CD4-positive, alpha-beta T cell treated with Interleukin-17A for 1 hour (primary cell): ENCODE results near the gene CLSTN2.

Experiments
- DNase-seq: peaks from one replicate; pipeline ENCODE4 v3.0.0-alpha.2; 2020

CLSTN2 gene

GRCh38 chr3:140296796-140297352 is 361.9 kb downstream of the CLSTN2 start:
- no peak for DNase-seq

DNA sequence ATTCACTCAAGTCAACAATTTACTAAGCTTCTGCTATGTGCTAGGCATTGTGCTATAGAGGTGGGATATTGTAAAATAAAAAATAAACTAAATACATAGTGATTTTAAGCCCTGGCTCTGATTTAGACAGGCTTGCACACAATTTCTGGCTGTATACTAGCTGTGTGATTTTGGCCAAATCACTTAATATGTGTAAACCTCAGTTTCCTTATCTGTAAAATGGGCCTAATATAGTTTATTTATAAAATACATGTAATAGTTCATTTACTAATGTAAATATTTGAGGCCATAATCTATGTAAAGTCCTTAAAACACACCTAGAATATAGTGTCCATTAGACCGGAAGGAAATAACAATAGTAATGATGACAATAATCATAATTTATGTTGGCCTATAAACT is 363.1 kb downstream of the CLSTN2 start:
- DNase-seq: no peak

GRCh38 chr3:140298569-140299070 is 363.6 kb downstream of the CLSTN2 start:
- no peak for DNase-seq

- no peak for DNase-seq
Observed at GRCh38 chr3:140303875-140304274, 368.9 kb downstream of the CLSTN2 start.

DNA sequence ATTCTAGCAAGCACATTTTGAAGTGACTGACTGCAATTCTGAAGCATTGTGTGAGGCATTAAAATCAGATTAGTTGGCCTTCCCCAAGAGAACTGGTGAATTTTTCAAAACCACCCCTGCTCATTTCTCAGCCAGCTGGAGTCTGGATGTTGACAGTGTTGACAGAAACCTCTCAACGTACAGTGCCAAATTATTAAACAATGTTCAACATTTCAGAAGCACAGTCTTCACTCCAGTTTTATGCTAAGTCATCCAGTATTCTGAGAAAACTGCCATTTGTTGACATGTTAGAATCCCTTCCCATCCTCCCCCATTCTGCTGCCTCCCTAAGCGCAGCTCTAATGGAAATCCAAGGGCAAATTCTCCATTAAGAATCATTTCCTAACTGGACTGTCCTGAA is 373.6 kb downstream of the CLSTN2 start:
- DNase-seq: no peak

- no peak for DNase-seq
Observed at GRCh38 chr3:140311428-140311827, 376.4 kb downstream of the CLSTN2 start.

- DNase-seq: no peak
Observed at GRCh38 chr3:140315955-140316354, 381.0 kb downstream of the CLSTN2 start.

DNA sequence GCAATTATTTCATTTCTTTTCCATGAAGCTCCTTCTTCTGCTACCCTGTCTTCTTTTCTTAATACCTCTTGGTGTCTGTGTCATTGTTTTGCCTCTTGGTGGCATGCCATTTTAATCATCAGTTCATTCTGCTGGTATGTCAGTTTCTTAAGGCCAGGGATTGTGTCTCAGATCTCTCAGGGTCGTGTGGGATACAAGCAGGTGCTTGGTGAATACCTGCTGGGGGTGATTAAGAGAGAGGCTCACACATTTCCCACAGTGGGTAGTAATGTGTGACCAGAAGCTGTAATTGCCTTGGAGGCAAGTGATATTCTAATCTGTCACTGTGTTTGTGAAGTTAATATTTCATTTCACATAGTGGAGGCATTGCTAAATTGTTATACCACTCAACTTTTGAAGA is 381.5 kb downstream of the CLSTN2 start:
- DNase-seq: no peak

- DNase-seq: no peak
Observed at GRCh38 chr3:140316868-140317400, 381.9 kb downstream of the CLSTN2 start.

GRCh38 chr3:140319739-140320138 is 384.8 kb downstream of the CLSTN2 start:
- no peak for DNase-seq

DNA sequence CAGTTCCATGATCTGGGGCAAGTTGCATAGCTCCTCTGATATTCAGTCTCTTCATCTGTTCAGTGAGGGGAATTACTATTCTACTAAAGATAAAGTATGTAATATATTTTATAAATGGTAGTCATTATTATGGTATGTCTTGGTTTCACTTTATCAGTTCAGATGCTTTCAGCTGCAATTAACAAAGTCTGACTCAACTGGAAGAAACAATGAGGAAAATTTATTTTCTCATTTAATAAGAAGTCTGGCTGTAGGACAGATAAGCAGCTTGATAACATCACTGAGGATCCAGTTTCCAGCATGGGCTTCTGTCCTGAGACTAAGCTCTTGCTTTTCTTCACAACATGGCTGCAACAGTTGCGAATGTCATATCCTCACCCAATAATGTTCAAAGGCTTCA is 388.6 kb downstream of the CLSTN2 start:
- no peak for DNase-seq

- DNase-seq: no peak
Observed at GRCh38 chr3:140332131-140332530, 397.1 kb downstream of the CLSTN2 start.

DNA sequence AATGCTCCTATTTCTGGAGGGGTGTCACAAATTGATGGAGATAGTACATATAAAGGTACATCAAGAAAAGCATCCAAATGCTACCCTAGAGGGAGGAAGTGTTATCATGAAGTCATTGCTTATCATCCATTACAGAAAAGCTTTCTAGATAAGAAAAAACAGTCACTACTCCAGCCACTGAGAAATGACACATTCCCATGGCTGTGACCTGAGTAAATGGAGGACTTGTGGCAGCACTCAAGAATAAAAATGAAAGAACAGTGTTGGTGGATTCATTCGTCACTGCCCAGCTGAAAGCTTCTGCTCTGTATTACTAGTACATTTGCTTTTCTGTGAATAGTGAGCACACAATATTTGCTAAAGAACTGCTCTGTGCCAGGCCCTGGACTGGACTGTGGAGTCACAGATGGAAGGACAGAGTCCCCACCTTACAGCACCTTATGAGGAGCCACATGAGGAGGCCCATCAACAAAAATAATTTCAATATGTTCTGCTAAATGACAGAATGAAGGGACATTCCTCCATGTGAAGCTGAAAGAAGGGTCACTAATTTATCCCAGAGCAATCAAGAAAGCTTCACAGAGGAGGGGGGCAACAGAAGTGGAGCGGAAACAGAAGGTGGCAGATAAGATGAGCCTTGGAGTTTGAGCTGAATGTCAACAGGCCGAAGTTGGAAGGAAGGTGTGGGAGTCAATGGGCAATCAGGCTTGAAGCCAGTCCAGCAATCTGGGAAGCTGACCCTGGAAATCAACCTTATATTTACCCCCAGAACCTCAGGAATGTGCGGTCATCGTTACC is 399.3 kb downstream of the CLSTN2 start:
- no peak for DNase-seq

DNA sequence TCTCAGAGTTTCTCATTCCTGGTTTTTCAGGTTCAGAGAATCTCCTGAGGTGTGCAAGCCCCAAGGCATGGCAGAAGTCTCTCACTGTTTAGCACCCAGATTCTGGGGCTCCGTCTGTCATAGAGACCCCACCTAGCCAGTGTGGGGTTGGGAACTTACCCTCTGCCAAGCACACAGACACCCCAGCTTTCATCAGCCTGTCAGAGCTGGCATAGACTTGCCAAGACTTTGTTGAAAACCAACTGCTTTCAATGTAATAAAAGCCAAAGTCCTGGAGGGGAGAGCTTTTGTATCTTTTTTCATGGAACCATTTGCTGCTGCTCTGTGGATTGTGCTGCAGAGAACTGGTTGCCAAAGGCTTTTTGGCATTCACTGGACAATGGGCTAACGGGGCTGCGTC is 401.5 kb downstream of the CLSTN2 start:
- DNase-seq: no peak

- DNase-seq: no peak
Observed at GRCh38 chr3:140338916-140339315, 403.9 kb downstream of the CLSTN2 start.

DNA sequence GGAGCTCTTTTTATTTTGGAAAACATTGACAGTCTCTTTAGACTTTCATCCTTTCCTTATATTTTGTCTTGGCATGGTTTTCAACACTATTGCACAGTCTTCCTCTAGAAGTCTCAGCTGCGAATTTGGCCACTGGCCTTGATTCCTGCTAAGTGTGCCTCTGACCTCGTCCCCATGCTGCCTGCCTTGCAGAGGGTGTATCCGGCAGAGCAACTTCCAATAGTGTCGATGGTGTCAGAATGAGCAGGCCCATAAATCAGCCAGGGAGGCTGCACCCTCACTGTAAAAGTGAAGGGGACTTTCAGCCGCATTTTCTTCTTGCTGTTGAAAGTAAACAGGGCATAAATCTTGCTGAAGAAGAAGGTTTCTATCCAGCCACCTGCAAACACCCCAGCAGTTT is 406.2 kb downstream of the CLSTN2 start:
- DNase-seq: no peak

GRCh38 chr3:140341817-140342403 is 406.9 kb downstream of the CLSTN2 start:
- DNase-seq: no peak

- DNase-seq: no peak
Observed at GRCh38 chr3:140342668-140343067, 407.7 kb downstream of the CLSTN2 start.

GRCh38 chr3:140343211-140344081 is 408.5 kb downstream of the CLSTN2 start:
- no peak for DNase-seq

DNA sequence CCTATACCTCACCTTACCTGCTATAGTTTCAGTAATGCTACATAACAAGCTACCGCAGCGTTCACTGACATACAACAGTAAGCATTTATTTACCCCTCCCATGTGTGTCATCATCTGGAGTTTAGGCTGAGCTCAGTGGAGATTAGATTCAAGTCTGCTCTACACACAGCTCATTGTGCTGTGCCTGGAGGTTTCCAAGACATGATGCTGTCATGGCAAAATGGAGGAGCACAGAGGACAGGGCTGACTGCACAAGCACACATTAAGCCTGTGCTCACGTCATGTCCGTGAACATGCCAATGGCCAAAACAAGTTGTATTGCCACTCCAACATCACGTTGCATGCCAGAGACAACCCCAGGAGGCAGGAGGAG is 409.1 kb downstream of the CLSTN2 start:
- DNase-seq: no peak

DNA sequence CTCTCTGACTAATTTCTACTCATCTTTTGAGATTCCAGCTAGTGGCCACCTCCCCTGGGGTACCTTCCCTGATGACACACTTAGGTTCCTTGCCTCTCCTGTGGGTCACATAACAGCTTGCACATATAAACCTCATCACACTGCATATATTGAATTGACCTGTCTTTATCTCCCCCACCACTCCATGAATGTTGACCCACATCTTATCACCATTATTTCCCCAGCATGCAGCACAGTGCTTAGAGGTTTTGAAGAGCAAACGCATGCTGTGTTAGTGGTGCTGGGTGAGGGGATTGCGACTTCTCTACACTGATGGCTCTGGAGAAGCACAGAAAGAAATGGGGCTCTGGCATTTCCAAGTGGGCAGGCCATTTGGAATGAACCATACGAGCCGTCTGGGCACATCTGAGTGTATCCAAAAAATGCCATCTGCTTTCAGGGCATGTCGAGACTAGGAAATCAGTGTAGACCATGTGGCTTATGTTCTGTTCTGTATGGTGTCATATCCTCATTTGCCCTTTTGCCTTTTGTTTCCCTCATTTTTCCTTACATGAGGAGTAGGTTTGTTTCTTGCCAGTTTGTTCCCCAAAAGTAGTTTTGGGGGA is 409.7 kb downstream of the CLSTN2 start:
- DNase-seq: no peak

GRCh38 chr3:140347151-140347550 is 412.2 kb downstream of the CLSTN2 start:
- no peak for DNase-seq

GRCh38 chr3:140349938-140350337 is 415.0 kb downstream of the CLSTN2 start:
- no peak for DNase-seq
